ENCODE data around the gene GPX4. TPM values are rescaled to one million over a fixed set of nuclear protein-coding genes. Genes with fewer than 3 reads are reported as not detected.

Gene GPX4
- total and polyA plus RNA-seq, 10 of the 15 experiments (the other 5 are each of a cell fraction or from before 2014, with no cell fraction given), result 33.3 to 749 (median 297) TPM

- no TSS peak for BruUV-seq (replicated peaks)
- peak; percentile 21 for DNase-seq (ENCODE audit: low read depth, low spot score)
- H2AFZ ChIP-seq (ENCODE audit: control insufficient read depth, low read depth, low read length), result no peak overlapping the region
- WGBS (ENCODE audit: insufficient coverage, insufficient replicate concordance, low lambda C conversion rate, missing lambda C conversion rate), result 2% methylated on average over 64 of the region's 64 CpGs
- no peaks in the 10 kb centered on the region for H3K9me3 ChIP-seq (replicated peaks; ENCODE audit: control insufficient read depth, insufficient read depth, low read length)
- peak overlapping the region; percentile 86 for H3K9ac ChIP-seq (ENCODE audit: control insufficient read depth, insufficient read depth, low read length)
- CTCF ChIA-PET, result interaction anchor here (1.3 to 1.8 kb wide), 3 partner anchors 18 to 74 kb away, joined by 3 to 9 read pairs (median 4); no protein-coding TSS in a partner anchor
- peak overlapping the region; percentile 91 for H3K4me3 ChIP-seq
- H3K27ac ChIP-seq (ENCODE audit: control insufficient read depth, insufficient read depth), result peak overlapping the region; percentile 86
- SMC1A ChIA-PET (ENCODE audit: uncharacterized antibody, unreplicated experiment), result interaction anchor here (1.0 to 2.5 kb wide), 3 partner anchors 18 to 43 kb away, joined by 3 to 7 read pairs (median 3); partner anchors contain the start of gene SBNO2
- H3K36me3 ChIP-seq (ENCODE audit: control insufficient read depth in 2 of 2, insufficient read depth in 2 of 2, low read length in 1 of 2), result peaks cover 0 to 15% of the 10 kb centered on the region in 2 experiments; a peak in 3 of 4 replicates
- RAD21 ChIA-PET (ENCODE audit: unreplicated experiment), result interaction anchor here (0.6 to 1.4 kb wide), 2 partner anchors 19 to 84 kb away, joined by 3 to 9 read pairs; no protein-coding TSS in a partner anchor
- in situ Hi-C loops (cut with MboI) (no loop called here), intact Hi-C loops (cut with micrococcal nuclease; ENCODE audit: unreplicated experiment) (loop anchor here (5.0 kb wide), 1 partner anchor 40 kb away; the partner anchor contains the start of gene SBNO2)
- peak; percentile 81 for FAIRE-seq
- peaks cover 38% of the 10 kb centered on the region for H3K79me2 ChIP-seq (ENCODE audit: control insufficient read depth, insufficient read depth, low read length)
- H3K4me1 ChIP-seq (ENCODE audit: control insufficient read depth, insufficient read depth, low read length), result peaks cover 34% of the 10 kb centered on the region
- H3K4me2 ChIP-seq (ENCODE audit: control insufficient read depth, insufficient read depth), result peak overlapping the region; percentile 99
- H3K27me3 ChIP-seq (replicated peaks in 1 of 2; ENCODE audit: control insufficient read depth in 2 of 2, insufficient read depth in 2 of 2, low read length in 1 of 2), result no peaks in the 10 kb centered on the region
- peak; percentile 76 for ATAC-seq
- POLR2A ChIA-PET, result interaction anchor here (0.8 to 2.1 kb wide), 2 partner anchors 18 to 35 kb away, joined by 4 to 8 read pairs; no protein-coding TSS in a partner anchor
- no peaks in the 10 kb centered on the region; the same call in 1 of the 2 replicates for H4K20me1 ChIP-seq (ENCODE audit: control insufficient read depth, insufficient read depth)
- no peak for TF ChIP-seq KLF5 (IDR thresholded peaks at IDR 0.05; ENCODE audit: partially characterized antibody)
- TF ChIP-seq CBFB (IDR thresholded peaks at IDR 0.05; ENCODE audit: low read depth), result no peak; the same call in 1 of the 2 replicates
- TF ChIP-seq POLR2AphosphoS2 (IDR thresholded peaks at IDR 0.05; ENCODE audit: low read depth, low read length), result no peak
- TF ChIP-seq SRF (IDR thresholded peaks at IDR 0.05; ENCODE audit: low read depth in 2 of 2, low read length in 2 of 2), result no peak
- no peak for TF ChIP-seq RELA (IDR thresholded peaks at IDR 0.05; ENCODE audit: borderline replicate concordance, partially characterized antibody)
- TF ChIP-seq, protein P1, sequence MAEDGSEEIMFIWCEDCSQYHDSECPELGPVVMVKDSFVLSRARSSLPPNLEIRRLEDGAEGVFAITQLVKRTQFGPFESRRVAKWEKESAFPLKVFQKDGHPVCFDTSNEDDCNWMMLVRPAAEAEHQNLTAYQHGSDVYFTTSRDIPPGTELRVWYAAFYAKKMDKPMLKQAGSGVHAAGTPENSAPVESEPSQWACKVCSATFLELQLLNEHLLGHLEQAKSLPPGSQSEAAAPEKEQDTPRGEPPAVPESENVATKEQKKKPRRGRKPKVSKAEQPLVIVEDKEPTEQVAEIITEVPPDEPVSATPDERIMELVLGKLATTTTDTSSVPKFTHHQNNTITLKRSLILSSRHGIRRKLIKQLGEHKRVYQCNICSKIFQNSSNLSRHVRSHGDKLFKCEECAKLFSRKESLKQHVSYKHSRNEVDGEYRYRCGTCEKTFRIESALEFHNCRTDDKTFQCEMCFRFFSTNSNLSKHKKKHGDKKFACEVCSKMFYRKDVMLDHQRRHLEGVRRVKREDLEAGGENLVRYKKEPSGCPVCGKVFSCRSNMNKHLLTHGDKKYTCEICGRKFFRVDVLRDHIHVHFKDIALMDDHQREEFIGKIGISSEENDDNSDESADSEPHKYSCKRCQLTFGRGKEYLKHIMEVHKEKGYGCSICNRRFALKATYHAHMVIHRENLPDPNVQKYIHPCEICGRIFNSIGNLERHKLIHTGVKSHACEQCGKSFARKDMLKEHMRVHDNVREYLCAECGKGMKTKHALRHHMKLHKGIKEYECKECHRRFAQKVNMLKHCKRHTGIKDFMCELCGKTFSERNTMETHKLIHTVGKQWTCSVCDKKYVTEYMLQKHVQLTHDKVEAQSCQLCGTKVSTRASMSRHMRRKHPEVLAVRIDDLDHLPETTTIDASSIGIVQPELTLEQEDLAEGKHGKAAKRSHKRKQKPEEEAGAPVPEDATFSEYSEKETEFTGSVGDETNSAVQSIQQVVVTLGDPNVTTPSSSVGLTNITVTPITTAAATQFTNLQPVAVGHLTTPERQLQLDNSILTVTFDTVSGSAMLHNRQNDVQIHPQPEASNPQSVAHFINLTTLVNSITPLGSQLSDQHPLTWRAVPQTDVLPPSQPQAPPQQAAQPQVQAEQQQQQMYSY (CRISPR knock-in tag; IDR thresholded peaks at IDR 0.05), result no peak
- TF ChIP-seq, protein P2, sequence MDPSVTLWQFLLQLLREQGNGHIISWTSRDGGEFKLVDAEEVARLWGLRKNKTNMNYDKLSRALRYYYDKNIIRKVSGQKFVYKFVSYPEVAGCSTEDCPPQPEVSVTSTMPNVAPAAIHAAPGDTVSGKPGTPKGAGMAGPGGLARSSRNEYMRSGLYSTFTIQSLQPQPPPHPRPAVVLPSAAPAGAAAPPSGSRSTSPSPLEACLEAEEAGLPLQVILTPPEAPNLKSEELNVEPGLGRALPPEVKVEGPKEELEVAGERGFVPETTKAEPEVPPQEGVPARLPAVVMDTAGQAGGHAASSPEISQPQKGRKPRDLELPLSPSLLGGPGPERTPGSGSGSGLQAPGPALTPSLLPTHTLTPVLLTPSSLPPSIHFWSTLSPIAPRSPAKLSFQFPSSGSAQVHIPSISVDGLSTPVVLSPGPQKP (IDR thresholded peaks at IDR 0.05; ENCODE audit: low read depth, low read length), result peak; percentile 41; the same call in 1 of the 2 replicates
- no peak for TF ChIP-seq ZNF24 (IDR thresholded peaks at IDR 0.05)
- TF ChIP-seq MXI1 (IDR thresholded peaks at IDR 0.05; ENCODE audit: low read depth, low read length), result peak; percentile 63; the same call in 1 of the 2 replicates
- TF ChIP-seq RAD51 (IDR thresholded peaks at IDR 0.05), result no peak
- TF ChIP-seq ZSCAN29 (IDR thresholded peaks at IDR 0.05), result no peak
- 0 out of 2 replicates have a peak, but pooled peaks have one; percentile 16 for TF ChIP-seq ATF7 (IDR thresholded peaks at IDR 0.05; ENCODE audit: low read depth)
- TF ChIP-seq E2F4 (IDR thresholded peaks at IDR 0.05; ENCODE audit: low read depth, low read length), result no peak
- no peak for TF ChIP-seq SMC3 (IDR thresholded peaks at IDR 0.05; ENCODE audit: borderline replicate concordance, low read length)
- TF ChIP-seq, protein P3, sequence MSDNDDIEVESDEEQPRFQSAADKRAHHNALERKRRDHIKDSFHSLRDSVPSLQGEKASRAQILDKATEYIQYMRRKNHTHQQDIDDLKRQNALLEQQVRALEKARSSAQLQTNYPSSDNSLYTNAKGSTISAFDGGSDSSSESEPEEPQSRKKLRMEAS (IDR thresholded peaks at IDR 0.05; ENCODE audit: low read depth, low read length), result peak; percentile 23; the same call in 1 of the 2 replicates
- peak; percentile 97; the same call in 2 of the 3 replicates for TF ChIP-seq POU2F2 (IDR thresholded peaks at IDR 0.05; ENCODE audit: borderline replicate concordance, low read depth, low read length)
Observed at GRCh38 chr19:1131718-1132551, 28.1 kb downstream of the GPX4 start.
